GM18909 (cell line): ENCODE results near the gene PPM1L.
A peak's percentile ranks its signal among the peaks of the same experiment; 100 is the strongest.

Experiments
- ATAC-seq: cut with Tn5 transposase; IDR thresholded peaks from one replicate; pipeline ENCODE4 v1.9.1; 2021; ENCODE audit warnings: mild to moderate bottlenecking; ENCODE audit not compliant: unreplicated experiment, poor library complexity

Gene PPM1L

GRCh38 chr3:160758929-160759577 lies 3.0 kb downstream of the PPM1L start:
- no peak for ATAC-seq

GRCh38 chr3:160763073-160763472 lies 7.0 kb downstream of the PPM1L start:
- no peak for ATAC-seq

- ATAC-seq: no peak
These were observed 9.2 kb downstream of the PPM1L start for GRCh38 chr3:160765211-160765610.

GRCh38 chr3:160768031-160768430 lies 12.0 kb downstream of the PPM1L start:
- ATAC-seq: no peak

- no peak for ATAC-seq
These were observed 12.9 kb downstream of the PPM1L start for GRCh38 chr3:160768918-160769317.

- no peak for ATAC-seq
These were observed 15.9 kb downstream of the PPM1L start for GRCh38 chr3:160771811-160772459.

- no peak for ATAC-seq
These were observed 17.7 kb downstream of the PPM1L start for GRCh38 chr3:160773722-160774121.

GRCh38 chr3:160774172-160774571 lies 18.1 kb downstream of the PPM1L start:
- ATAC-seq: no peak

GRCh38 chr3:160778480-160778879 lies 22.4 kb downstream of the PPM1L start:
- ATAC-seq: no peak

GRCh38 chr3:160779040-160779439 lies 23.0 kb downstream of the PPM1L start:
- ATAC-seq: no peak

GRCh38 chr3:160780245-160780644 lies 24.2 kb downstream of the PPM1L start:
- ATAC-seq: no peak

- ATAC-seq: no peak
These were observed 25.4 kb downstream of the PPM1L start for GRCh38 chr3:160781402-160781801.

GRCh38 chr3:160781863-160782262 lies 25.8 kb downstream of the PPM1L start:
- ATAC-seq: no peak

- no peak for ATAC-seq
These were observed 28.8 kb downstream of the PPM1L start for GRCh38 chr3:160784853-160785252.

- ATAC-seq: no peak
These were observed 34.7 kb downstream of the PPM1L start for GRCh38 chr3:160790726-160791125.

- ATAC-seq: no peak
These were observed 36.5 kb downstream of the PPM1L start for GRCh38 chr3:160792540-160792939.

GRCh38 chr3:160793722-160794252 lies 37.8 kb downstream of the PPM1L start:
- no peak for ATAC-seq

GRCh38 chr3:160796089-160796812 lies 40.2 kb downstream of the PPM1L start:
- ATAC-seq: no peak

GRCh38 chr3:160796813-160797164 lies 40.8 kb downstream of the PPM1L start:
- no peak for ATAC-seq

- ATAC-seq: no peak
These were observed 41.3 kb downstream of the PPM1L start for GRCh38 chr3:160797356-160797755.

GRCh38 chr3:160801386-160802118 lies 45.5 kb downstream of the PPM1L start:
- peak; percentile 71 for ATAC-seq
